HepG2 (cell line): ENCODE measurements around the gene GPN2. TPM values are rescaled to one million over a fixed set of nuclear protein-coding genes. Genes with fewer than 3 reads are reported as not detected.

Experiments used
- ARHGAP35 ChIP-seq: sonication (generic); formaldehyde crosslinking; IDR thresholded peaks from 2 replicates; pipeline ENCODE4 v1.9.0; 2022; ENCODE audit warnings: mild to moderate bottlenecking, inconsistent platforms, moderate library complexity, missing genetic modification reagents, borderline replicate concordance
- BHLHE40 ChIP-seq: IDR thresholded peaks from 2 replicates; pipeline ENCODE4 v1.6.1; 2011; ENCODE audit warnings: low read length, improper control_type of control experiment
- GZF1 ChIP-seq: sonication (generic); formaldehyde crosslinking; IDR thresholded peaks from 2 replicates; pipeline ENCODE4 v1.5.1; 2020; ENCODE audit warnings: mild to moderate bottlenecking, missing genetic modification reagents
- KMT2B ChIP-seq: IDR thresholded peaks from 2 replicates; pipeline ENCODE4 v1.6.1; 2016; ENCODE audit warnings: missing genetic modification reagents, missing compliant biosample characterization
- MATR3 ChIP-seq: sonication (generic); formaldehyde crosslinking; IDR thresholded peaks from 2 replicates; pipeline ENCODE4 v1.4.0; 2020; ENCODE audit warnings: missing genetic modification reagents
- MEF2D ChIP-seq: sonication (generic); formaldehyde crosslinking; IDR thresholded peaks from 2 replicates; pipeline ENCODE4 v1.5.1; 2020; ENCODE audit warnings: mild to moderate bottlenecking, missing genetic modification reagents
- PAWR ChIP-seq: sonication (generic); formaldehyde crosslinking; IDR thresholded peaks from 2 replicates; pipeline ENCODE4 v1.4.0; 2020; ENCODE audit warnings: missing genetic modification reagents, mild to moderate bottlenecking, borderline replicate concordance
- PITX1 ChIP-seq: sonication (generic); formaldehyde crosslinking; IDR thresholded peaks from 2 replicates; pipeline ENCODE4 v1.5.1; 2020; ENCODE audit warnings: mild to moderate bottlenecking, missing genetic modification reagents
- SRY ChIP-seq: sonication (generic); formaldehyde crosslinking; IDR thresholded peaks from 2 replicates; pipeline ENCODE4 v1.8.0; 2022; ENCODE audit warnings: mild to moderate bottlenecking, missing genetic modification reagents
- ZMYM2 ChIP-seq: sonication (generic); formaldehyde crosslinking; IDR thresholded peaks from 2 replicates; pipeline ENCODE4 v1.8.0; 2022; ENCODE audit warnings: mild to moderate bottlenecking, missing genetic modification reagents
- ZNF484 ChIP-seq: sonication (generic); formaldehyde crosslinking; IDR thresholded peaks from 2 replicates; pipeline ENCODE4 v1.5.1; 2020; ENCODE audit warnings: mild to moderate bottlenecking, low read depth, missing genetic modification reagents, borderline replicate concordance
- ZNF564 ChIP-seq: sonication (generic); formaldehyde crosslinking; IDR thresholded peaks from 2 replicates; pipeline ENCODE4 v1.8.1; 2023; ENCODE audit warnings: mild to moderate bottlenecking, missing genetic modification reagents
- ZNF569 ChIP-seq: sonication (generic); formaldehyde crosslinking; IDR thresholded peaks from 2 replicates; pipeline ENCODE4 v1.5.0; 2020; ENCODE audit warnings: mild to moderate bottlenecking, missing genetic modification reagents, moderate library complexity, borderline replicate concordance
- polyA plus RNA-seq, 8 experiments: library from polyadenylated mRNA; depleted of rRNA in 3 of 8; stranded (reverse) in 7 of 8; unstranded in 1 of 8; fragments of >200 nt; fragmentation: Illumina TruSeq in 4 of 8; extraction: Trizol in 4 of 8; gene quantifications; 2 replicates each; pipeline versions ENCODE4 v1.2.1 to v1.2.3, GENCODE V29; 2011 to 2016; ENCODE audit warnings: low read depth in 4 of 8, missing spikeins in 1 of 8, mixed read lengths in 1 of 8; ENCODE audit not compliant: insufficient read depth in 1 of 8
- total RNA-seq, 5 experiments: library from RNA; depleted of rRNA; stranded (reverse); fragments of >200 nt; fragmentation: Illumina TruSeq; extraction: Trizol; gene quantifications; 2 replicates each; pipeline ENCODE4 v1.2.3, GENCODE V29; 2016; ENCODE audit warnings: low read depth in 1 of 5
- TF ChIP-seq, protein P1 (sequence below): sonication (generic); formaldehyde crosslinking; IDR thresholded peaks from 2 replicates; pipeline ENCODE4 v1.8.1; 2023; ENCODE audit warnings: mild to moderate bottlenecking, inconsistent platforms, moderate library complexity, missing genetic modification reagents, borderline replicate concordance
- TF ChIP-seq, protein P2 (sequence below): sonication (generic); formaldehyde crosslinking; IDR thresholded peaks from 2 replicates; pipeline ENCODE4 v1.8.0; 2022; ENCODE audit warnings: mild to moderate bottlenecking, missing genetic modification reagents, moderate library complexity
- TF ChIP-seq, protein P3 (sequence below): sonication (generic); formaldehyde crosslinking; IDR thresholded peaks from 2 replicates; pipeline ENCODE4 v1.5.0; 2020; ENCODE audit warnings: mild to moderate bottlenecking, missing genetic modification reagents, borderline replicate concordance

Gene GPN2
- total and polyA plus RNA-seq, 2 of the 13 experiments (the other 11 are each of a cell fraction or from before 2014, with no cell fraction given), result 19.3 to 38.9 TPM

DNA sequence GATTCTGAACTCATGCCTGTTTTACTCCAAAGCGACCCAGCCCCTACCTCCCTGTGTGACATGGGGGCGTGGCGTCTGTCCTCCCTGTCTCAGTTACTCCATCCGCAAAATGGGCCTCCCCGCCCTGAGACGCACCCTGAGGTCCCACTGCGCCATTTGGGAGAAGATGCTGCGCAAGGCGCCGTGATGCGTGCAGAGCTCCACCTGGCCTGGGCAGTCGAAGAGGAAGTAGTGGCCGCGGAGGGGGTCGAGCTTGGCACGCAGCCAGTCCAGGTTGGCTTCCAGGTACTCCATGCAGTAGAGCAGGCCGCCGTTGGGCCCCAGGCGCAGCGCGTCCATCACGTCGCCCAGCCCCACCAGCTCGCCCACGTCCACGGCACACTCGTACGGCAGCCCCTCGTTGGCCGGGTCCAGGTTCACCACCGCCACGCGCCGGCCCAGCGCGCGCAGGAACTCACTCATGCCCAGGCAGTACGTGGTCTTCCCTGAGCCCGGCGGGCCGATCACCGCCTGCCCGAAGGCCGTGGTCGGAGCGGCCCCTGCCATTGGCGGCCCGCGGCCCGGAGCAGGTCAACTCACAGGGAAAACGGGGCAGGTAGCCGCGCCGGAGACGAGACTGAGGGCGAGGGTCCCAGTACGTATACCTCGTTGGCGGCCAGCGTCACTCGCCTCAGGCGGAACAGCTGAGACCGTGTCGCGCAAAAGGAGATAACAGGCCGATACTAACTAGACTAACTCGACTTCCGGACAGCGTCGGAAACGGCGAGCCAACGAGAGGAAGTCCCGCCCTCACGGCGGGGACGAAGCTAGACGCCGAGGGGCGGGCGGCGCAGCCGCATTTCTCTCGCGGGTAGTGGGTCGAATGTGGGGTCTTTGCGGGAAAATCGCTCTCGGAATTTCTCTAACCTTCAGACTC lies at the start of gene GPN2 (continued):
- TF ChIP-seq ZMYM2 (CRISPR knock-in tag) (no peak), ZNF564 (CRISPR knock-in tag) (no peak), MEF2D (CRISPR knock-in tag) (peak; percentile 30; the same call in 1 of the 2 replicates), SRY (CRISPR knock-in tag) (peak; percentile 94), ZNF484 (0 out of 2 replicates have a peak, but pooled peaks have one; percentile 78), ARHGAP35 (CRISPR knock-in tag) (peak; percentile 88; the same call in 1 of the 2 replicates), ZNF569 (CRISPR knock-in tag) (0 out of 2 replicates have a peak, but pooled peaks have one; percentile 54), PAWR (no peak), KMT2B (CRISPR knock-in tag) (peak; percentile 92), BHLHE40 (no peak), PITX1 (0 out of 2 replicates have a peak, but pooled peaks have one; percentile 38), MATR3 (no peak), GZF1 (CRISPR knock-in tag) (peak; percentile 74; the same call in 1 of the 2 replicates)
- TF ChIP-seq, protein P1, sequence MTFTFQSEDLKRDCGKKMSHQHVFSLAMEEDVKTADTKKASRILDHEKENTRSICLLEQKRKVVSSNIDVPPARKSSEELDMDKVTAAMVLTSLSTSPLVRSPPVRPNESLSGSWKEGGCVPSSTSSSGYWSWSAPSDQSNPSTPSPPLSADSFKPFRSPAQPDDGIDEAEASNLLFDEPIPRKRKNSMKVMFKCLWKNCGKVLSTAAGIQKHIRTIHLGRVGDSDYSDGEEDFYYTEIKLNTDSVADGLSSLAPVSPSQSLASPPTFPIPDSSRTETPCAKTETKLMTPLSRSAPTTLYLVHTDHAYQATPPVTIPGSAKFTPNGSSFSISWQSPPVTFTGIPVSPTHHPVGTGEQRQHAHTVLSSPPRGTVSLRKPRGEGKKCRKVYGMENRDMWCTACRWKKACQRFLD, result peak; percentile 79; the same call in 1 of the 2 replicates
- TF ChIP-seq, protein P2, sequence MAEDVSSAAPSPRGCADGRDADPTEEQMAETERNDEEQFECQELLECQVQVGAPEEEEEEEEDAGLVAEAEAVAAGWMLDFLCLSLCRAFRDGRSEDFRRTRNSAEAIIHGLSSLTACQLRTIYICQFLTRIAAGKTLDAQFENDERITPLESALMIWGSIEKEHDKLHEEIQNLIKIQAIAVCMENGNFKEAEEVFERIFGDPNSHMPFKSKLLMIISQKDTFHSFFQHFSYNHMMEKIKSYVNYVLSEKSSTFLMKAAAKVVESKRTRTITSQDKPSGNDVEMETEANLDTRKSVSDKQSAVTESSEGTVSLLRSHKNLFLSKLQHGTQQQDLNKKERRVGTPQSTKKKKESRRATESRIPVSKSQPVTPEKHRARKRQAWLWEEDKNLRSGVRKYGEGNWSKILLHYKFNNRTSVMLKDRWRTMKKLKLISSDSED (CRISPR knock-in tag), result 0 out of 2 replicates have a peak, but pooled peaks have one; percentile 29
- TF ChIP-seq, protein P3, sequence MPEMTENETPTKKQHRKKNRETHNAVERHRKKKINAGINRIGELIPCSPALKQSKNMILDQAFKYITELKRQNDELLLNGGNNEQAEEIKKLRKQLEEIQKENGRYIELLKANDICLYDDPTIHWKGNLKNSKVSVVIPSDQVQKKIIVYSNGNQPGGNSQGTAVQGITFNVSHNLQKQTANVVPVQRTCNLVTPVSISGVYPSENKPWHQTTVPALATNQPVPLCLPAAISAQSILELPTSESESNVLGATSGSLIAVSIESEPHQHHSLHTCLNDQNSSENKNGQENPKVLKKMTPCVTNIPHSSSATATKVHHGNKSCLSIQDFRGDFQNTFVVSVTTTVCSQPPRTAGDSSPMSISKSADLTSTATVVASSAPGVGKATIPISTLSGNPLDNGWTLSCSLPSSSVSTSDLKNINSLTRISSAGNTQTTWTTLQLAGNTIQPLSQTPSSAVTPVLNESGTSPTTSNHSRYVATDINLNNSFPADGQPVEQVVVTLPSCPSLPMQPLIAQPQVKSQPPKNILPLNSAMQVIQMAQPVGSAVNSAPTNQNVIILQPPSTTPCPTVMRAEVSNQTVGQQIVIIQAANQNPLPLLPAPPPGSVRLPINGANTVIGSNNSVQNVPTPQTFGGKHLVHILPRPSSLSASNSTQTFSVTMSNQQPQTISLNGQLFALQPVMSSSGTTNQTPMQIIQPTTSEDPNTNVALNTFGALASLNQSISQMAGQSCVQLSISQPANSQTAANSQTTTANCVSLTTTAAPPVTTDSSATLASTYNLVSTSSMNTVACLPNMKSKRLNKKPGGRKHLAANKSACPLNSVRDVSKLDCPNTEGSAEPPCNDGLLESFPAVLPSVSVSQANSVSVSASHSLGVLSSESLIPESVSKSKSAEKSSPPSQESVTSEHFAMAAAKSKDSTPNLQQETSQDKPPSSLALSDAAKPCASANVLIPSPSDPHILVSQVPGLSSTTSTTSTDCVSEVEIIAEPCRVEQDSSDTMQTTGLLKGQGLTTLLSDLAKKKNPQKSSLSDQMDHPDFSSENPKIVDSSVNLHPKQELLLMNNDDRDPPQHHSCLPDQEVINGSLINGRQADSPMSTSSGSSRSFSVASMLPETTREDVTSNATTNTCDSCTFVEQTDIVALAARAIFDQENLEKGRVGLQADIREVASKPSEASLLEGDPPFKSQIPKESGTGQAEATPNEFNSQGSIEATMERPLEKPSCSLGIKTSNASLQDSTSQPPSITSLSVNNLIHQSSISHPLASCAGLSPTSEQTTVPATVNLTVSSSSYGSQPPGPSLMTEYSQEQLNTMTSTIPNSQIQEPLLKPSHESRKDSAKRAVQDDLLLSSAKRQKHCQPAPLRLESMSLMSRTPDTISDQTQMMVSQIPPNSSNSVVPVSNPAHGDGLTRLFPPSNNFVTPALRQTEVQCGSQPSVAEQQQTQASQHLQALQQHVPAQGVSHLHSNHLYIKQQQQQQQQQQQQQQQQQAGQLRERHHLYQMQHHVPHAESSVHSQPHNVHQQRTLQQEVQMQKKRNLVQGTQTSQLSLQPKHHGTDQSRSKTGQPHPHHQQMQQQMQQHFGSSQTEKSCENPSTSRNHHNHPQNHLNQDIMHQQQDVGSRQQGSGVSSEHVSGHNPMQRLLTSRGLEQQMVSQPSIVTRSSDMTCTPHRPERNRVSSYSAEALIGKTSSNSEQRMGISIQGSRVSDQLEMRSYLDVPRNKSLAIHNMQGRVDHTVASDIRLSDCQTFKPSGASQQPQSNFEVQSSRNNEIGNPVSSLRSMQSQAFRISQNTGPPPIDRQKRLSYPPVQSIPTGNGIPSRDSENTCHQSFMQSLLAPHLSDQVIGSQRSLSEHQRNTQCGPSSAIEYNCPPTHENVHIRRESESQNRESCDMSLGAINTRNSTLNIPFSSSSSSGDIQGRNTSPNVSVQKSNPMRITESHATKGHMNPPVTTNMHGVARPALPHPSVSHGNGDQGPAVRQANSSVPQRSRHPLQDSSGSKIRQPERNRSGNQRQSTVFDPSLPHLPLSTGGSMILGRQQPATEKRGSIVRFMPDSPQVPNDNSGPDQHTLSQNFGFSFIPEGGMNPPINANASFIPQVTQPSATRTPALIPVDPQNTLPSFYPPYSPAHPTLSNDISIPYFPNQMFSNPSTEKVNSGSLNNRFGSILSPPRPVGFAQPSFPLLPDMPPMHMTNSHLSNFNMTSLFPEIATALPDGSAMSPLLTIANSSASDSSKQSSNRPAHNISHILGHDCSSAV, result peak; percentile 85; the same call in 1 of the 2 replicates
